ENCODE results near the gene PRKCE.

GRCh38 chr2:46230677-46231425, 579.4 kb downstream of the PRKCE start:
- no peak for TF ChIP-seq CTCF (conservative IDR thresholded peaks at IDR 0.05; ENCODE audit: low read length)
- no peak for TF ChIP-seq EZH2phosphoT487 (IDR thresholded peaks at IDR 0.05; ENCODE audit: borderline replicate concordance, low read depth, low read length)

All from OCI-LY7 (cell line).